MM.1S (cell line): ENCODE data around the gene PLOD1.

Source experiments
- DNase-seq: peaks from one replicate; pipeline ENCODE4 v3.0.0-alpha.2; 2015
- H2AFZ ChIP-seq: fragments of 300-600 bp; sonication (generic); 2 replicates; pipeline ENCODE4 v1.6.0; 2016; ENCODE audit warnings: antibody characterized with exemption, low read length
- H3F3A ChIP-seq: fragments of 300-600 bp; sonication (generic); 2 replicates; pipeline ENCODE4 v1.6.1; 2016; ENCODE audit warnings: mild to moderate bottlenecking, antibody characterized with exemption, low read length, moderate library complexity, mixed read lengths; ENCODE audit not compliant: insufficient read depth
- H3K27ac ChIP-seq: fragments of 300-600 bp; sonication (generic); 2 replicates; pipeline ENCODE4 v1.5.1; 2016; ENCODE audit warnings: mild to moderate bottlenecking, low read length
- H3K27me3 ChIP-seq: fragments of 300-600 bp; sonication (generic); replicated peaks from 2 replicates; pipeline ENCODE4 v1.6.0; 2016; ENCODE audit warnings: low read length; ENCODE audit not compliant: insufficient read depth
- H3K36me3 ChIP-seq: fragments of 300-600 bp; sonication (generic); replicated peaks from 2 replicates; pipeline ENCODE4 v1.6.1; 2016; ENCODE audit warnings: mild to moderate bottlenecking, low read length, mixed read lengths; ENCODE audit not compliant: insufficient read depth
- H3K4me1 ChIP-seq: fragments of 300-600 bp; sonication (generic); 2 replicates; pipeline ENCODE4 v1.6.1; 2016; ENCODE audit warnings: low read length, mixed read lengths
- H3K4me2 ChIP-seq: fragments of 300-600 bp; sonication (generic); 2 replicates; pipeline ENCODE4 v1.6.0; 2016; ENCODE audit warnings: low read depth, low read length
- H3K4me3 ChIP-seq: fragments of 300-600 bp; sonication (generic); 2 replicates; pipeline ENCODE4 v1.5.1; 2016; ENCODE audit warnings: low read length, mixed read lengths
- H3K79me2 ChIP-seq: fragments of 300-600 bp; sonication (generic); 2 replicates; pipeline ENCODE4 v1.6.1; 2016; ENCODE audit warnings: mixed run types, low read length, mixed read lengths
- H3K9ac ChIP-seq: fragments of 300-600 bp; sonication (generic); 2 replicates; pipeline ENCODE4 v1.6.1; 2016; ENCODE audit warnings: low read length, mixed read lengths
- H3K9me2 ChIP-seq: fragments of 300-600 bp; sonication (generic); replicated peaks from 2 replicates; pipeline ENCODE4 v1.6.1; 2016; ENCODE audit warnings: mild to moderate bottlenecking, low read length, mixed read lengths; ENCODE audit not compliant: insufficient read depth
- H3K9me3 ChIP-seq: fragments of 300-600 bp; sonication (generic); replicated peaks from 2 replicates; pipeline ENCODE4 v1.6.1; 2016; ENCODE audit warnings: mild to moderate bottlenecking, low read length, mixed read lengths; ENCODE audit not compliant: insufficient read depth
- H4K20me1 ChIP-seq: fragments of 300-600 bp; sonication (generic); 2 replicates; pipeline ENCODE4 v1.6.1; 2016; ENCODE audit warnings: mild to moderate bottlenecking, low read length, moderate library complexity, mixed read lengths; ENCODE audit not compliant: insufficient read depth
- EZH2 ChIP-seq: fragments of 300-600 bp; sonication (generic); optimal IDR thresholded peaks from 2 replicates; pipeline ENCODE3; 2017; ENCODE audit warnings: low read depth, mild to moderate bottlenecking, antibody characterized with exemption, low read length, mixed read lengths
- EZH2phosphoT487 ChIP-seq: fragments of 300-600 bp; sonication (generic); IDR thresholded peaks from 2 replicates; pipeline ENCODE4 v1.6.1; 2018; ENCODE audit warnings: antibody characterized with exemption, low read length
- TF ChIP-seq, protein P1 (sequence below): fragments of 300-600 bp; sonication (generic); IDR thresholded peaks from 2 replicates; pipeline ENCODE4 v1.5.1; 2016; ENCODE audit warnings: antibody characterized with exemption, low read length, mixed read lengths

The PLOD1 gene

DNA sequence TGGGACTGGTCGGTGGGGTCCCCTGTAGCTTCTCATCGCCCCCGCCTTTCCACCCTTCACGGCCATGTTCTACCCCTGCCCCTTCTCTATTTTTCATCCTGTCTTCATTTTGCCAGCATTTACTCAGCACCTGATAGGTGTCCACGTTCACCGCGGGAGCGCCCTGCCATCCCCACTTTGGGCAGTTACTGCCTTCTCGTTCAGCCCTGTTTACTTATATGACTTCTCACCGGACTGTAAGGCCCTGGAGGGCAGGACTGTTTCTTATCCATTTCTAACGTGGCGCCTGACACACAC, 46.1 kb downstream of the PLOD1 start:
- peak overlapping the region; percentile 68 for H3K4me2 ChIP-seq
- peaks cover 52% of the 10 kb centered on the region for H3K79me2 ChIP-seq
- no peaks in the 10 kb centered on the region for H3K9me3 ChIP-seq
- TF ChIP-seq, protein P1, sequence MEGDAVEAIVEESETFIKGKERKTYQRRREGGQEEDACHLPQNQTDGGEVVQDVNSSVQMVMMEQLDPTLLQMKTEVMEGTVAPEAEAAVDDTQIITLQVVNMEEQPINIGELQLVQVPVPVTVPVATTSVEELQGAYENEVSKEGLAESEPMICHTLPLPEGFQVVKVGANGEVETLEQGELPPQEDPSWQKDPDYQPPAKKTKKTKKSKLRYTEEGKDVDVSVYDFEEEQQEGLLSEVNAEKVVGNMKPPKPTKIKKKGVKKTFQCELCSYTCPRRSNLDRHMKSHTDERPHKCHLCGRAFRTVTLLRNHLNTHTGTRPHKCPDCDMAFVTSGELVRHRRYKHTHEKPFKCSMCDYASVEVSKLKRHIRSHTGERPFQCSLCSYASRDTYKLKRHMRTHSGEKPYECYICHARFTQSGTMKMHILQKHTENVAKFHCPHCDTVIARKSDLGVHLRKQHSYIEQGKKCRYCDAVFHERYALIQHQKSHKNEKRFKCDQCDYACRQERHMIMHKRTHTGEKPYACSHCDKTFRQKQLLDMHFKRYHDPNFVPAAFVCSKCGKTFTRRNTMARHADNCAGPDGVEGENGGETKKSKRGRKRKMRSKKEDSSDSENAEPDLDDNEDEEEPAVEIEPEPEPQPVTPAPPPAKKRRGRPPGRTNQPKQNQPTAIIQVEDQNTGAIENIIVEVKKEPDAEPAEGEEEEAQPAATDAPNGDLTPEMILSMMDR, result no peak
- TF ChIP-seq EZH2phosphoT487 (no peak), EZH2 (no peak)
- peak overlapping the region; percentile 83 for H3K27ac ChIP-seq
- H3K4me1 ChIP-seq, result peaks cover 8% of the 10 kb centered on the region; the same call in 1 of the 2 replicates
- no peaks in the 10 kb centered on the region for H3F3A ChIP-seq
- H3K4me3 ChIP-seq, result peak overlapping the region; percentile 99
- H3K36me3 ChIP-seq, result no peaks in the 10 kb centered on the region
- H3K9ac ChIP-seq, result peak overlapping the region; percentile 94
- no peaks in the 10 kb centered on the region for H3K9me2 ChIP-seq
- peak overlapping the region; percentile 67 for H2AFZ ChIP-seq
- DNase-seq, result no peak
- H3K27me3 ChIP-seq, result no peaks in the 10 kb centered on the region
- H4K20me1 ChIP-seq, result no peaks in the 10 kb centered on the region

DNA sequence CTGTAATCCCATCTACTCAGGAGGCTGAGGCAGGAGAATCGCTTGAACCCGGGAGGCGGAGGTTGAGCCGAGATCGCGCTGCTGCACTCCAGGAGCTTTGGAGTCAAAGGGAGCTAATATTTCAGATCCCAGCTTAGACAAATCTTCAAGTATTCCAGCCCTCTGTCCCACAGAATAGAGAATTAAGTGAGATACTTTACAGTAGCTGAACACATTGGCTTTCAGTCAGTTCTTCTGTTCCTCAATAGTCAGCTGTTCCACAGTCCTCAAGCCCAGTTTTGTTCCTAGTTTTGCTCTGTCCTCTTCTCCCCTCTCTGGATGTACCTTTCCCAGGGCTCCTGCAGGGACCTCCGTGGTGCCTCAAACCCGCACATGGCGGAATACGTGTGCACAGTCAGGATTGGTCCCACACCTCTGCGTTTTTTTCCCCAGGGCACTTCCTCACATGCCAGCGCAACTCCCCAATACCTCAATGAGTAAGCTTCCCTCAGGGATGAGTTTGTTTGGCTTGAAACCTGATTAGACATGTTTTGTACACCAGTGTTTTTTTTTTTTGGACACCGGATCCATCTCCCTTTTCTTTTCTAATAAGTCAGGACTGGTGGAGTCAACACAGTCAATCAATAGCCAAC, 47.0 kb downstream of the PLOD1 start:
- Histone ChIP-seq H3K9me3 (no peaks in the 10 kb centered on the region), H3K36me3 (peaks cover 3% of the 10 kb centered on the region; the same call in 1 of the 2 replicates), H4K20me1 (no peaks in the 10 kb centered on the region), H3K4me2 (peak overlapping the region; percentile 68; the same call in 1 of the 2 replicates), H3K27me3 (no peaks in the 10 kb centered on the region), H3F3A (no peaks in the 10 kb centered on the region), H3K27ac (no peak overlapping the region), H3K4me1 (peaks cover 8% of the 10 kb centered on the region; the same call in 1 of the 2 replicates), H3K4me3 (peak overlapping the region; percentile 99; the same call in 1 of the 2 replicates), H3K9me2 (no peaks in the 10 kb centered on the region), H2AFZ (no peak overlapping the region), H3K79me2 (peaks cover 60% of the 10 kb centered on the region), H3K9ac (no peak overlapping the region)
- no peak for DNase-seq
- no peak for TF ChIP-seq EZH2phosphoT487
- no peak for TF ChIP-seq EZH2
- TF ChIP-seq, protein P1, result no peak

DNA sequence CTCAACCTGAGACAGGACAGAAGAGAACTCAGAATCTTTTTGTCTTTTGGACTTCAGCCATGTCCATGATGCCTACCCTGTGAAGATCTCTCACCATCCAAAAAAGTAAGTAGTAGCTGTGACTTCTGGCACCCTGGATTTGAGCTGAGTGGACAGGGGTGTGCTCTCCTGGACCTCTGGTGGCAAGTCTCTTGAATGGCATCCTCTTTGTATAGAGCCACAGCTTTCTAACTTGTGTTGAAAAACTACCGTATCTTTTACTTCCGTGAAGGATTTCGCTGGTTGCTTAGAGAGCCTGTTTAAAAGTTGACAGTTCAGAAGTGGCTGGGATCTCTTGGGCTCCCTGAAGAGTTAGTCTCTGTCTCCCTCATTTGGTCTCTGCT, 47.5 kb downstream of the PLOD1 start:
- Histone ChIP-seq H3K27me3 (no peaks in the 10 kb centered on the region), H2AFZ (no peak overlapping the region), H3K4me1 (peaks cover 8% of the 10 kb centered on the region; the same call in 1 of the 2 replicates), H3K27ac (no peak overlapping the region), H4K20me1 (no peaks in the 10 kb centered on the region), H3K36me3 (peaks cover 3% of the 10 kb centered on the region; the same call in 1 of the 2 replicates), H3K4me3 (no peak overlapping the region), H3K4me2 (no peak overlapping the region), H3F3A (no peaks in the 10 kb centered on the region), H3K79me2 (peaks cover 65% of the 10 kb centered on the region), H3K9me3 (no peaks in the 10 kb centered on the region), H3K9ac (no peak overlapping the region), H3K9me2 (no peaks in the 10 kb centered on the region)
- TF ChIP-seq, protein P1, result no peak
- TF ChIP-seq EZH2phosphoT487, result no peak
- no peak for TF ChIP-seq EZH2
- DNase-seq, result no peak
